GM12892 (cell line): ENCODE data around the gene APOBEC3B.
A peak's percentile ranks its signal among the peaks of the same experiment; 100 is the strongest.
"Not testable (repeated sequence)": the region's sequence is repeated elsewhere in the genome, so short reads cannot be mapped to it uniquely, and the experiment has no call there.

ENCODE experiments used
- DNase-seq: peaks from one replicate; pipeline ENCODE4 v3.0.0; 2011; ENCODE audit not compliant: insufficient read length
- FAIRE-seq: peaks from 2 replicates; lab custom pipeline; 2011; peaks lifted over from hg19 to GRCh38; lab: Jason Lieb, UNC
- POLR2A ChIP-seq: IDR thresholded peaks from 2 replicates; pipeline ENCODE4 v1.6.1; 2011; ENCODE audit warnings: low read depth, low read length, control low read depth
- POLR2AphosphoS5 ChIP-seq: IDR thresholded peaks from 2 replicates; pipeline ENCODE4 v1.6.1; 2011; ENCODE audit warnings: low read depth, low read length, control low read depth
- TAF1 ChIP-seq: IDR thresholded peaks from 2 replicates; pipeline ENCODE4 v1.6.1; 2011; ENCODE audit warnings: low read depth, mild to moderate bottlenecking, control low read depth, low read length, borderline replicate concordance

APOBEC3B gene

GRCh38 chr22:38989466-38989865 lies 7.3 kb downstream of the APOBEC3B start:
- TF ChIP-seq POLR2AphosphoS5 = no peak
- TF ChIP-seq POLR2A = no peak
- TF ChIP-seq TAF1 = no peak
- FAIRE-seq (no peak), DNase-seq (no peak)

- DNase-seq, FAIRE-seq: not testable (repeated sequence)
Observed at GRCh38 chr22:38992871-38993371, 10.8 kb downstream of the APOBEC3B start.

GRCh38 chr22:38996105-38996504 lies 14.0 kb downstream of the APOBEC3B start:
- FAIRE-seq = no peak
- DNase-seq = no peak
- TF ChIP-seq POLR2A (no peak), TAF1 (no peak), POLR2AphosphoS5 (no peak)

- TF ChIP-seq POLR2A (no peak), TAF1 (no peak), POLR2AphosphoS5 (no peak)
- no peak for FAIRE-seq
- no peak for DNase-seq
Observed at GRCh38 chr22:38997518-38997917, 15.4 kb downstream of the APOBEC3B start.

GRCh38 chr22:39003165-39003638 lies 21.1 kb downstream of the APOBEC3B start:
- FAIRE-seq (peak; percentile 93), DNase-seq (peak; percentile 77)
- no peak for TF ChIP-seq POLR2AphosphoS5
- TF ChIP-seq TAF1 = no peak
- TF ChIP-seq POLR2A = no peak

GRCh38 chr22:39007177-39007576 lies 25.0 kb downstream of the APOBEC3B start:
- TF ChIP-seq POLR2A (no peak), POLR2AphosphoS5 (no peak), TAF1 (no peak)
- DNase-seq = no peak
- FAIRE-seq = no peak

GRCh38 chr22:39008271-39008850 lies 26.2 kb downstream of the APOBEC3B start:
- DNase-seq, FAIRE-seq: not testable (repeated sequence)

- no peak for DNase-seq
- FAIRE-seq = no peak
- no peak for TF ChIP-seq POLR2A
- TF ChIP-seq POLR2AphosphoS5 = no peak
- no peak for TF ChIP-seq TAF1
Observed at GRCh38 chr22:39010946-39011345, 28.8 kb downstream of the APOBEC3B start.

GRCh38 chr22:39012533-39013511 lies 30.7 kb downstream of the APOBEC3B start:
- FAIRE-seq = peak; percentile 58

GRCh38 chr22:39013561-39013941 lies 31.4 kb downstream of the APOBEC3B start:
- not testable (repeated sequence) for FAIRE-seq, DNase-seq

More at GRCh38 chr22:39012533-39013511, 30.7 kb downstream of the APOBEC3B start:
- DNase-seq = no peak
- no peak for TF ChIP-seq POLR2A

- TF ChIP-seq TAF1 (peak; percentile 81; the same call in 1 of the 2 replicates), POLR2A (peak; percentile 79), POLR2AphosphoS5 (peak; percentile 76)
- FAIRE-seq (no peak), DNase-seq (peak; percentile 76)
Observed at GRCh38 chr22:39013942-39014722, 32.0 kb downstream of the APOBEC3B start, which contains the start of gene APOBEC3C. Gene APOBEC3C, plus strand, starts transcription at chr22:39014257. Its CDS starts 106 bp downstream, at chr22:39014363.

- peak; percentile 97 for FAIRE-seq
- not testable (repeated sequence) for DNase-seq
Observed at GRCh38 chr22:39014723-39015121, 32.6 kb downstream of the APOBEC3B start.
